GM12878 (cell line): ENCODE data around the gene TIMM17A. TPM values are rescaled to one million over a fixed set of nuclear protein-coding genes. Genes with fewer than 3 reads are reported as not detected.
A peak's percentile ranks its signal among the peaks of the same experiment; 100 is the strongest.

Experiments used
- ATAC-seq: fragments of 200-7000 bp; cut with Tn5 transposase; 3 replicates; pipeline ENCODE4 v1.9.1; 2020; ENCODE audit warnings: mild to moderate bottlenecking, moderate library complexity
- BruUV-seq: library from RNA; stranded (reverse); fragments of 400-500 nt; replicated peaks from 2 replicates; lab custom pipeline; 2021; lab: Mats Ljungman, UMichigan
- CTCF ChIA-PET: fragments of 300-600 bp; sonication (Branson Sonifier 250); formaldehyde crosslinking; extraction: SDS; loops from one replicate; lab custom pipeline; 2021; ENCODE audit warnings: inconsistent platforms; lab: Yijun Ruan, JAX
- POLR2A ChIA-PET: fragments of 350-600 bp; formaldehyde crosslinking; extraction: SDS; loops from one replicate; lab custom pipeline; 2021; ENCODE audit warnings: inconsistent platforms; lab: Charles Lee
- RAD21 ChIA-PET: fragments of 300-600 bp; sonication (Branson Sonifier 250); formaldehyde crosslinking; loops from one replicate; lab custom pipeline; 2023; ENCODE audit warnings: antibody characterized with exemption; ENCODE audit not compliant: unreplicated experiment; lab: Charles Lee
- SMC1A ChIA-PET: fragments of 300-600 bp; sonication (Branson Sonifier 250); formaldehyde crosslinking; loops from one replicate; lab custom pipeline; 2023; ENCODE audit not compliant: unreplicated experiment, uncharacterized antibody; lab: Charles Lee
- DNase-seq: peaks from one replicate; pipeline ENCODE4 v3.0.0-alpha.2; 2011; ENCODE audit warnings: low read depth, low spot score
- FAIRE-seq: peaks from 3 replicates; lab custom pipeline; 2011; peaks lifted over from hg19 to GRCh38; lab: Jason Lieb, UNC
- H2AFZ ChIP-seq: 2 replicates; pipeline ENCODE4 v1.6.0; 2011; ENCODE audit warnings: low read depth, low read length, control low read depth; ENCODE audit not compliant: control insufficient read depth
- H3K27ac ChIP-seq: 2 replicates; pipeline ENCODE4 v1.5.1; 2011; ENCODE audit warnings: control low read depth; ENCODE audit not compliant: control insufficient read depth, insufficient read depth
- H3K27me3 ChIP-seq, 2 experiments: replicated peaks in 1 of 2; 2 replicates each; pipeline versions ENCODE4 v1.6.0 to v1.6.1; 2011; ENCODE audit warnings: low read length in 1 of 2; ENCODE audit not compliant: control insufficient read depth in 2 of 2, insufficient read depth in 2 of 2
- H3K36me3 ChIP-seq, 2 experiments: 2 replicates each; pipeline ENCODE4 v1.5.1; 2011; ENCODE audit warnings: low read length in 1 of 2; ENCODE audit not compliant: control insufficient read depth in 2 of 2, insufficient read depth in 2 of 2
- H3K4me1 ChIP-seq: 2 replicates; pipeline ENCODE4 v1.6.1; 2011; ENCODE audit warnings: mild to moderate bottlenecking, low read length, moderate library complexity, mixed read lengths; ENCODE audit not compliant: control insufficient read depth, insufficient read depth
- H3K4me2 ChIP-seq: 2 replicates; pipeline ENCODE4 v1.6.0; 2011; ENCODE audit warnings: control low read depth; ENCODE audit not compliant: control insufficient read depth, insufficient read depth
- H3K4me3 ChIP-seq: fragments of 200-600 bp; sonication (generic); 2 replicates; pipeline ENCODE4 v1.5.1; 2016
- H3K79me2 ChIP-seq: 2 replicates; pipeline ENCODE4 v1.6.0; 2011; ENCODE audit warnings: low read length; ENCODE audit not compliant: control insufficient read depth, insufficient read depth
- H3K9ac ChIP-seq: 2 replicates; pipeline ENCODE4 v1.8.0; 2011; ENCODE audit warnings: low read length, control low read depth, mixed read lengths; ENCODE audit not compliant: control insufficient read depth, insufficient read depth
- H3K9me3 ChIP-seq: replicated peaks from 3 replicates; pipeline ENCODE4 v1.5.1; 2011; ENCODE audit warnings: mild to moderate bottlenecking, low read length; ENCODE audit not compliant: control insufficient read depth, insufficient read depth
- H4K20me1 ChIP-seq: 2 replicates; pipeline ENCODE4 v1.6.0; 2011; ENCODE audit not compliant: control insufficient read depth, insufficient read depth
- ATF7 ChIP-seq: fragments of 450-650 bp; IDR thresholded peaks from 2 replicates; pipeline ENCODE4 v1.6.1; 2016; ENCODE audit warnings: low read depth, mild to moderate bottlenecking
- CREM ChIP-seq: IDR thresholded peaks from 2 replicates; pipeline ENCODE4 v1.6.1; 2014; ENCODE audit warnings: antibody characterized with exemption, low read depth
- IKZF2 ChIP-seq, 2 experiments: fragments of 450-650 bp; IDR thresholded peaks; 2 replicates each; pipeline ENCODE4 v1.6.1; 2017; ENCODE audit warnings: mild to moderate bottlenecking in 2 of 2, moderate library complexity in 2 of 2
- LARP7 ChIP-seq: fragments of 450-650 bp; IDR thresholded peaks from 2 replicates; pipeline ENCODE4 v1.6.1; 2017; ENCODE audit warnings: mild to moderate bottlenecking
- MTA2 ChIP-seq: fragments of 450-650 bp; IDR thresholded peaks from 2 replicates; pipeline ENCODE4 v1.6.1; 2016; ENCODE audit warnings: low read depth, mild to moderate bottlenecking, moderate library complexity
- RAD21 ChIP-seq: IDR thresholded peaks from 2 replicates; pipeline ENCODE4 v1.6.1; 2011; ENCODE audit warnings: mild to moderate bottlenecking, low read depth, low read length, moderate library complexity; ENCODE audit not compliant: insufficient read depth
- SMC3 ChIP-seq: IDR thresholded peaks from 2 replicates; pipeline ENCODE4 v1.6.1; 2011; ENCODE audit warnings: low read length, improper control_type of control experiment, borderline replicate concordance
- STAT1 ChIP-seq: fragments of 450-650 bp; conservative IDR thresholded peaks from 2 replicates; pipeline ENCODE4 v1.6.1; 2014; ENCODE audit warnings: antibody characterized with exemption, mild to moderate bottlenecking
- TCF12 ChIP-seq: IDR thresholded peaks from 2 replicates; pipeline ENCODE4 v1.6.1; 2011; ENCODE audit warnings: low read depth, mild to moderate bottlenecking, low read length
- TCF7 ChIP-seq: IDR thresholded peaks from 2 replicates; pipeline ENCODE4 v1.6.1; 2014; ENCODE audit warnings: antibody characterized with exemption, borderline replicate concordance
- YY1 ChIP-seq: IDR thresholded peaks from 2 replicates; pipeline ENCODE4 v1.6.1; 2011; ENCODE audit warnings: low read depth, mild to moderate bottlenecking, low read length
- WGBS: methylation state at CpG from one replicate; pipeline ENCODE4 v1.1.6; 2016; ENCODE audit warnings: low lambda C conversion rate; ENCODE audit not compliant: insufficient replicate concordance, insufficient coverage; ENCODE audit errors: missing lambda C conversion rate; 5-methylcytosine and 5-hydroxymethylcytosine counted together
- in situ Hi-C: fragments of 300-500 bp; cut with MboI; formaldehyde crosslinking; loops from 9 replicates; pipeline ENCODE4 v1.14.3; 2018; ENCODE audit warnings: mixed read lengths
- intact Hi-C: fragments of 100-400 bp; cut with micrococcal nuclease; formaldehyde crosslinking; loops from one replicate; pipeline ENCODE4 v1.14.2; 2022; ENCODE audit not compliant: unreplicated experiment
- polyA plus RNA-seq, 11 experiments: library from polyadenylated mRNA; depleted of rRNA in 4 of 11; unstranded in 6 of 11; stranded (reverse) in 5 of 11; fragments of >200 nt; fragmentation: Nextera tagmentation in 4 of 11; fragmentation: Illumina TruSeq in 1 of 11; extraction: Ambion mirVana in 4 of 11; extraction: Trizol in 1 of 11; gene quantifications; 1 replicate in 1 of 11; 2 replicates in 10 of 11; pipeline versions ENCODE4 v1.2.1 to v1.2.3, GENCODE V29; 2011 to 2016; ENCODE audit warnings: inconsistent platforms in 2 of 11, missing spikeins in 2 of 11, low read depth in 1 of 11
- total RNA-seq, 4 experiments: library from RNA; depleted of rRNA in 3 of 4; stranded (reverse); fragments of >200 nt in 3 of 4; fragmentation: Illumina TruSeq in 1 of 4; extraction: Trizol in 1 of 4; gene quantifications; 2 replicates each; pipeline versions ENCODE4 v1.2.1 to v1.2.3, GENCODE V29; 2013 to 2021
- TF ChIP-seq, protein P1 (sequence below): IDR thresholded peaks from 2 replicates; pipeline ENCODE4 v1.6.1; 2012; ENCODE audit warnings: low read length, inconsistent platforms
- TF ChIP-seq, protein P2 (sequence below), 3 experiments: IDR thresholded peaks in 2 of 3; conservative IDR thresholded peaks in 1 of 3; 2 replicates each; pipeline ENCODE4 v1.5.1; 2011; ENCODE audit warnings: low read depth in 3 of 3, low read length in 3 of 3, mild to moderate bottlenecking in 3 of 3, control low read depth in 2 of 3, moderate library complexity in 2 of 3, inconsistent platforms in 1 of 3, mixed read lengths in 1 of 3; ENCODE audit not compliant: control insufficient read depth in 2 of 3, insufficient read depth in 1 of 3; ENCODE audit errors: extremely low read depth in 1 of 3
- TF ChIP-seq, protein P3 (sequence below): fragments of 450-650 bp; IDR thresholded peaks from 2 replicates; pipeline ENCODE4 v1.6.1; 2016; ENCODE audit warnings: mild to moderate bottlenecking

TIMM17A gene
- total and polyA plus RNA-seq, 10 of the 15 experiments (the other 5 are each of a cell fraction or from before 2014, with no cell fraction given) = 68.6 to 357 (median 92.4) TPM

DNA sequence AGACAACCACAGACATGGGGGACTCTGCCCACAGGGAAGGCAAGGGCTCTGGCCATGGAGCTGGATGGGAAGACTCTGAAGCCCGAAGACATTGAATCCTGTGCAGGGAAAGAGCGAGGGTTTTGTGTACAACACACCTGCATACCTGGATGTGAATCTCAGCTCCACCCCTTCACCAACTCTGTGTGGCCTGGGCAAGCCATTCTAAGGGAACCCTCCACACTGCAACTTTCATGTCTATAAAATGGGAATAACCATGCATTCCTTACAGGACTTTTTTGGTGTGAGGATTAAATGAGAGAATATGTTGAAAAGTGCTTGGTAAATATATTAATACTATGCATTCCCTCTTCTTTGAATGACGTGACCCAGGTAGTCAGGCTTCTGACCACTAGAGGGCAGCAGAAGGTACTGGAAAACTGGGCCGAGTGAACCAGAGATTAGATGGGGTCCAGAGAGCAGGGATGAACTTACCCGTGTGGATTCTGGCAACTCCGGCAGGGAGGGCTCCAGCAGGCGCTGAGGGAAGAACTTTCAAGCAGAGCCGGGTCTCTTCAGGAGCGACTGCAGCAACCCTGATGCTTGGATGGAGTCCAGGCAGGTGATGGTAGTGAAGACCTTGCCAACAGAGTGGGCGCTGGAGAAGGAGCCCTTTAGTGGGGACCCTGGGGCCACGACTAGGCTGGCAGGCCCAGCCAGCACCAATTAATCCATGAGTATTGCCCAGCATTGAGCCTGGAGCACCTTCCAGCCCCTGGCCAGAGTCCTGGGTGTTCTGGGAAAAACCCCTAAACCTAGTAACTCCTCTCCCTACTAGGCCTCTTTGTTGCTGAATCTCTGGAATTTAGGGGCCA lies 54.2 kb downstream of the TIMM17A start:
- Histone ChIP-seq H4K20me1 (no peaks in the 10 kb centered on the region), H2AFZ (peak overlapping the region; percentile 68), H3K4me3 (0 out of 2 replicates have a peak overlapping the region, but pooled peaks have one; percentile 28), H3K9ac (peak overlapping the region; percentile 52), H3K4me1 (peaks cover 11% of the 10 kb centered on the region), H3K79me2 (no peaks in the 10 kb centered on the region), H3K36me3 (peaks cover 3 to 5% of the 10 kb centered on the region in 2 experiments; a peak in 2 of 4 replicates), H3K9me3 (no peaks in the 10 kb centered on the region), H3K27me3 (no peaks in the 10 kb centered on the region), H3K27ac (no peak overlapping the region), H3K4me2 (peak overlapping the region; percentile 75)
- ChIA-PET CTCF (interaction anchor here (0.6 to 6.9 kb wide), 24 partner anchors 9 to 1850 kb away, joined by 3 to 171 read pairs (median 4); no protein-coding TSS in a partner anchor), RAD21 (interaction anchor here (0.6 to 6.3 kb wide), 17 partner anchors 10 to 151 kb away, joined by 3 to 76 read pairs (median 4); partner anchors contain the start of genes PTPN7 and RNPEP), SMC1A (interaction anchor here (0.9 to 4.8 kb wide), 17 partner anchors 9 to 157 kb away, joined by 3 to 67 read pairs (median 5); no protein-coding TSS in a partner anchor), POLR2A (interaction anchor here (0.5 to 1.6 kb wide), 5 partner anchors 25 to 150 kb away, joined by 4 to 8 read pairs (median 5); no protein-coding TSS in a partner anchor)
- FAIRE-seq (peak; percentile 86), ATAC-seq (peak; percentile 79), DNase-seq (peak; percentile 25)
- BruUV-seq = TSS peak; percentile 71
- peak; percentile 89 for TF ChIP-seq SMC3
- TF ChIP-seq, protein P1, sequence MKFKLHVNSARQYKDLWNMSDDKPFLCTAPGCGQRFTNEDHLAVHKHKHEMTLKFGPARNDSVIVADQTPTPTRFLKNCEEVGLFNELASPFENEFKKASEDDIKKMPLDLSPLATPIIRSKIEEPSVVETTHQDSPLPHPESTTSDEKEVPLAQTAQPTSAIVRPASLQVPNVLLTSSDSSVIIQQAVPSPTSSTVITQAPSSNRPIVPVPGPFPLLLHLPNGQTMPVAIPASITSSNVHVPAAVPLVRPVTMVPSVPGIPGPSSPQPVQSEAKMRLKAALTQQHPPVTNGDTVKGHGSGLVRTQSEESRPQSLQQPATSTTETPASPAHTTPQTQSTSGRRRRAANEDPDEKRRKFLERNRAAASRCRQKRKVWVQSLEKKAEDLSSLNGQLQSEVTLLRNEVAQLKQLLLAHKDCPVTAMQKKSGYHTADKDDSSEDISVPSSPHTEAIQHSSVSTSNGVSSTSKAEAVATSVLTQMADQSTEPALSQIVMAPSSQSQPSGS = 0 out of 2 replicates have a peak, but pooled peaks have one; percentile 18
- TF ChIP-seq ATF7 = peak; percentile 91
- TF ChIP-seq STAT1 = no peak; the same call in 1 of the 2 replicates
- TF ChIP-seq MTA2 = 0 out of 2 replicates have a peak, but pooled peaks have one; percentile 21
- no peak for TF ChIP-seq TCF7
- peak in 1 of 2 experiments; percentile 14; a peak in 1 of 4 replicates for TF ChIP-seq IKZF2 (IDR thresholded peaks at IDR 0.05)
- TF ChIP-seq RAD21 = peak; percentile 84
- no peak for TF ChIP-seq TCF12
- TF ChIP-seq, protein P2, sequence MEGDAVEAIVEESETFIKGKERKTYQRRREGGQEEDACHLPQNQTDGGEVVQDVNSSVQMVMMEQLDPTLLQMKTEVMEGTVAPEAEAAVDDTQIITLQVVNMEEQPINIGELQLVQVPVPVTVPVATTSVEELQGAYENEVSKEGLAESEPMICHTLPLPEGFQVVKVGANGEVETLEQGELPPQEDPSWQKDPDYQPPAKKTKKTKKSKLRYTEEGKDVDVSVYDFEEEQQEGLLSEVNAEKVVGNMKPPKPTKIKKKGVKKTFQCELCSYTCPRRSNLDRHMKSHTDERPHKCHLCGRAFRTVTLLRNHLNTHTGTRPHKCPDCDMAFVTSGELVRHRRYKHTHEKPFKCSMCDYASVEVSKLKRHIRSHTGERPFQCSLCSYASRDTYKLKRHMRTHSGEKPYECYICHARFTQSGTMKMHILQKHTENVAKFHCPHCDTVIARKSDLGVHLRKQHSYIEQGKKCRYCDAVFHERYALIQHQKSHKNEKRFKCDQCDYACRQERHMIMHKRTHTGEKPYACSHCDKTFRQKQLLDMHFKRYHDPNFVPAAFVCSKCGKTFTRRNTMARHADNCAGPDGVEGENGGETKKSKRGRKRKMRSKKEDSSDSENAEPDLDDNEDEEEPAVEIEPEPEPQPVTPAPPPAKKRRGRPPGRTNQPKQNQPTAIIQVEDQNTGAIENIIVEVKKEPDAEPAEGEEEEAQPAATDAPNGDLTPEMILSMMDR (IDR thresholded peaks at IDR 0.05 in 2 of 3, conservative IDR thresholded peaks at IDR 0.05 in 1 of 3; ENCODE audit: control insufficient read depth in 2 of 3, extremely low read depth in 1 of 3, insufficient read depth in 1 of 3, low read depth in 3 of 3, low read length in 3 of 3) = peak; percentile 79 to 91 (median 86)
- TF ChIP-seq, protein P3, sequence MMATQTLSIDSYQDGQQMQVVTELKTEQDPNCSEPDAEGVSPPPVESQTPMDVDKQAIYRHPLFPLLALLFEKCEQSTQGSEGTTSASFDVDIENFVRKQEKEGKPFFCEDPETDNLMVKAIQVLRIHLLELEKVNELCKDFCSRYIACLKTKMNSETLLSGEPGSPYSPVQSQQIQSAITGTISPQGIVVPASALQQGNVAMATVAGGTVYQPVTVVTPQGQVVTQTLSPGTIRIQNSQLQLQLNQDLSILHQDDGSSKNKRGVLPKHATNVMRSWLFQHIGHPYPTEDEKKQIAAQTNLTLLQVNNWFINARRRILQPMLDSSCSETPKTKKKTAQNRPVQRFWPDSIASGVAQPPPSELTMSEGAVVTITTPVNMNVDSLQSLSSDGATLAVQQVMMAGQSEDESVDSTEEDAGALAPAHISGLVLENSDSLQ = peak; percentile 46; the same call in 1 of the 2 replicates
- 0 out of 2 replicates have a peak, but pooled peaks have one; percentile 24 for TF ChIP-seq CREM
- peak; percentile 52; the same call in 1 of the 2 replicates for TF ChIP-seq YY1
- TF ChIP-seq LARP7 = peak; percentile 38; the same call in 1 of the 2 replicates
- in situ Hi-C loops (loop anchor here (5.0 kb wide), 1 partner anchor 113 kb away; the partner anchor contains the start of gene GPR37L1), intact Hi-C loops (loop anchor here (1.0 kb wide), 3 partner anchors 105 to 126 kb away; no protein-coding TSS in a partner anchor)
- WGBS = 9% methylated on average over 11 of the region's 11 CpGs
